ENCODE data around the gene GLB1L2. TPM values are rescaled to one million over a fixed set of nuclear protein-coding genes. Genes with fewer than 3 reads are reported as not detected.

The GLB1L2 gene
- total RNA-seq, 1 experiment from 2014 or later: 27.1 TPM

- DNase-seq (ENCODE audit: low read depth, low spot score) (no peak), ATAC-seq (no peak)
- H3K9me3 ChIP-seq (ENCODE audit: control insufficient read depth in 1 of 2, insufficient read depth in 1 of 2, low read depth in 1 of 2, low read length in 2 of 2): no peaks in the 10 kb centered on the region
- no peaks in the 10 kb centered on the region for H3K9me2 ChIP-seq (ENCODE audit: insufficient read depth)
- POLR2A ChIA-PET: no interaction called here
- no TSS peak for BruUV-seq (replicated peaks)
- H3K9ac ChIP-seq (ENCODE audit: low read length): no peak overlapping the region
- CTCF ChIA-PET: no interaction called here
- no peak overlapping the region for H3K4me3 ChIP-seq (replicated peaks in 1 of 2; ENCODE audit: low read depth in 1 of 2, low read length in 2 of 2)
- intact Hi-C loops (cut with micrococcal nuclease): no loop called here
- no peak overlapping the region for H3K4me2 ChIP-seq (ENCODE audit: low read length)
- no peak overlapping the region for H3K27ac ChIP-seq (ENCODE audit: low read depth, low read length)
- H3K36me3 ChIP-seq (ENCODE audit: control insufficient read depth in 1 of 2, insufficient read depth in 2 of 2, low read length in 2 of 2): no peaks in the 10 kb centered on the region
- H2AFZ ChIP-seq (ENCODE audit: low read depth, low read length, poor library complexity, severe bottlenecking): no peak overlapping the region
- no peaks in the 10 kb centered on the region for H3K79me2 ChIP-seq (ENCODE audit: insufficient read depth, low read length)
- no peak for TF ChIP-seq POLR2AphosphoS5 (IDR thresholded peaks at IDR 0.05; ENCODE audit: low read depth, low read length)
- TF ChIP-seq ELF1 (IDR thresholded peaks at IDR 0.05; ENCODE audit: borderline replicate concordance, low read depth): no peak
- no peak for TF ChIP-seq ZNF274 (IDR thresholded peaks at IDR 0.05; ENCODE audit: low read depth, low read length)
- TF ChIP-seq CEBPB (IDR thresholded peaks at IDR 0.05; ENCODE audit: low read depth): no peak
- no peaks in the 10 kb centered on the region for H4K20me1 ChIP-seq (ENCODE audit: insufficient read depth)
- H3K4me1 ChIP-seq (ENCODE audit: control insufficient read depth in 1 of 2, insufficient read depth in 2 of 2, low read length in 2 of 2): no peaks in the 10 kb centered on the region
- RAD21 ChIA-PET (ENCODE audit: low non-redundant PET in 1 of 2, low total read pairs in 2 of 2, uncharacterized antibody in 2 of 2, unreplicated experiment in 2 of 2): no interaction called here
- H3K27me3 ChIP-seq (ENCODE audit: insufficient read depth, low read length): no peaks in the 10 kb centered on the region
Observed at GRCh38 chr11:134291196-134291595, 40.6 kb upstream of the GLB1L2 start.

DNA sequence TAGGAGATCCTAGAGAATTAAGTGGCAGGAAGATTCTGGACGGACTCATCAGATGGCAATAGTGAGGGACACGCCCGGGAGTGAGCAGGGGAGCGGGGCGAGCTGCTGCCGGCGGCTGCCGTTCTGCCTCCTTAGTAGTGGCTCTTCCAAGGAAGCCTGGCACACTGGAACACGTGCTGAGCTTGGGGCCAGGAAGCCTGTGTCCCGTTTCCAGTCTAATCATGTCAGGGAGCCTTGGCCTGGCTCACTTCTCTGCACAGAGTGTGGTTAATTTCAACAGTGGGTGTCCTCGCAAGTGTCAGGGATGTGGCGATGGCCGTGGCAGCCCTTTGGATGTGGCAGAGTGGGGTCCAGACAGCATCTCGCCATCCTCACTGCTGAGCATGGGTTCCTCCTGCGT lies 39.1 kb upstream of the GLB1L2 start:
- BruUV-seq (replicated peaks): no TSS peak
- no peaks in the 10 kb centered on the region for H3K27me3 ChIP-seq (ENCODE audit: insufficient read depth, low read length)
- ChIA-PET RAD21 (ENCODE audit: low non-redundant PET in 1 of 2, low total read pairs in 2 of 2, uncharacterized antibody in 2 of 2, unreplicated experiment in 2 of 2) (no interaction called here), CTCF (no interaction called here), POLR2A (no interaction called here)
- H3K9ac ChIP-seq (ENCODE audit: low read length): no peak overlapping the region
- H3K27ac ChIP-seq (ENCODE audit: low read depth, low read length): no peak overlapping the region
- no peaks in the 10 kb centered on the region for H3K9me2 ChIP-seq (ENCODE audit: insufficient read depth)
- intact Hi-C loops (cut with micrococcal nuclease): no loop called here
- H3K9me3 ChIP-seq (ENCODE audit: control insufficient read depth in 1 of 2, insufficient read depth in 1 of 2, low read depth in 1 of 2, low read length in 2 of 2): no peaks in the 10 kb centered on the region
- no peak for ATAC-seq
- H3K4me2 ChIP-seq (ENCODE audit: low read length): no peak overlapping the region
- no peaks in the 10 kb centered on the region for H3K79me2 ChIP-seq (ENCODE audit: insufficient read depth, low read length)
- H3K4me3 ChIP-seq (replicated peaks in 1 of 2; ENCODE audit: low read depth in 1 of 2, low read length in 2 of 2): no peak overlapping the region
- no peaks in the 10 kb centered on the region for H4K20me1 ChIP-seq (ENCODE audit: insufficient read depth)
- DNase-seq (ENCODE audit: low read depth, low spot score): no peak
- H3K36me3 ChIP-seq (ENCODE audit: control insufficient read depth in 1 of 2, insufficient read depth in 2 of 2, low read length in 2 of 2): no peaks in the 10 kb centered on the region
- H3K4me1 ChIP-seq (ENCODE audit: control insufficient read depth in 1 of 2, insufficient read depth in 2 of 2, low read length in 2 of 2): no peaks in the 10 kb centered on the region
- no peak for TF ChIP-seq YY1 (IDR thresholded peaks at IDR 0.05; ENCODE audit: extremely low read depth, insufficient replicate concordance, low read depth, low read length)
- TF ChIP-seq ZBTB33 (IDR thresholded peaks at IDR 0.05; ENCODE audit: extremely low read depth, insufficient replicate concordance, low read length): no peak
- TF ChIP-seq TCF7L2 (IDR thresholded peaks at IDR 0.05; ENCODE audit: borderline replicate concordance, extremely low read depth, insufficient read depth, insufficient read length): no peak
- TF ChIP-seq, protein P1, sequence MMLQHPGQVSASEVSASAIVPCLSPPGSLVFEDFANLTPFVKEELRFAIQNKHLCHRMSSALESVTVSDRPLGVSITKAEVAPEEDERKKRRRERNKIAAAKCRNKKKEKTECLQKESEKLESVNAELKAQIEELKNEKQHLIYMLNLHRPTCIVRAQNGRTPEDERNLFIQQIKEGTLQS (IDR thresholded peaks at IDR 0.05): no peak
- TF ChIP-seq SP1 (IDR thresholded peaks at IDR 0.05; ENCODE audit: low read depth): no peak
- no peak for TF ChIP-seq ZNF274 (IDR thresholded peaks at IDR 0.05; ENCODE audit: low read depth, low read length)
- no peak for TF ChIP-seq REST (IDR thresholded peaks at IDR 0.05; ENCODE audit: low read depth)
- TF ChIP-seq ELF1 (IDR thresholded peaks at IDR 0.05; ENCODE audit: borderline replicate concordance, low read depth): no peak
- no peak for TF ChIP-seq EZH2phosphoT487 (IDR thresholded peaks at IDR 0.05; ENCODE audit: borderline replicate concordance)
- TF ChIP-seq EZH2 (IDR thresholded peaks at IDR 0.05): no peak
- no peak for TF ChIP-seq FOSL1 (IDR thresholded peaks at IDR 0.05; ENCODE audit: low read depth)
- H2AFZ ChIP-seq (ENCODE audit: low read depth, low read length, poor library complexity, severe bottlenecking): no peak overlapping the region

All from HCT116 (cell line).